ENCODE measurements around the gene ZNF638. TPM values are rescaled to one million over a fixed set of nuclear protein-coding genes. Genes with fewer than 3 reads are reported as not detected.

Gene ZNF638
- total RNA-seq, 2 donors from 2014 or later, result 93.7 to 104 TPM

DNA sequence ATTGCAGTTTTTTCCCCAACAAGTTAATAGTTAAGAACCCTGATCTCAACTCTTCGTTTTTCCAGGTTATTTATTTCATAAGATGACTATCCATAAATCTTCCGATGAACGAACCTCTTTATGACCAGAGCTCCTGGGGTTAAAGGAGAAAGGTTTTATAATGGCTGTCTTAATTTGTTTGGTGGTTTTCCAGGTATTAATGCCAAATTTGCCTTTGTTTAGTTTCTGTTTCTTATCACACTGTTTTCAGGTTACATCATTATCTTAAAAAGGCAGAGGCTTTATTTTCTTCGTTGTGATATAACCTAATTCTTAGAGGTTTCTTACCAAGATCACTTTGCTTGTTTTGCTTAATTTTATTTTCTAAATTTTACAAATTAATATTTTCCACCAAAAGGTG is 10.1 kb downstream of the ZNF638 start:
- Mint-ChIP-seq H3K36me3 (ENCODE audit: low read depth) (peaks cover 5% of the 10 kb centered on the region), H3K27ac (no peak overlapping the region), H3K4me3 (no peak overlapping the region), H3K4me1 (peaks cover 38% of the 10 kb centered on the region), H3K27me3 (no peaks in the 10 kb centered on the region)
- ATAC-seq (no peak), DNase-seq (no peak)
- no peaks in the 10 kb centered on the region for H3K9me3 ChIP-seq (ENCODE audit: control insufficient read depth, low read length, poor library complexity, severe bottlenecking)

- DNase-seq (no peak), ATAC-seq (no peak)
- Mint-ChIP-seq H3K27ac (no peak overlapping the region), H3K27me3 (no peaks in the 10 kb centered on the region), H3K36me3 (ENCODE audit: low read depth) (peaks cover 3% of the 10 kb centered on the region), H3K4me3 (no peak overlapping the region), H3K4me1 (peaks cover 34% of the 10 kb centered on the region)
- H3K9me3 ChIP-seq (ENCODE audit: control insufficient read depth, low read length, poor library complexity, severe bottlenecking), result no peaks in the 10 kb centered on the region
Measured at GRCh38 chr2:71346065-71346464, 14.5 kb downstream of the ZNF638 start.

DNA sequence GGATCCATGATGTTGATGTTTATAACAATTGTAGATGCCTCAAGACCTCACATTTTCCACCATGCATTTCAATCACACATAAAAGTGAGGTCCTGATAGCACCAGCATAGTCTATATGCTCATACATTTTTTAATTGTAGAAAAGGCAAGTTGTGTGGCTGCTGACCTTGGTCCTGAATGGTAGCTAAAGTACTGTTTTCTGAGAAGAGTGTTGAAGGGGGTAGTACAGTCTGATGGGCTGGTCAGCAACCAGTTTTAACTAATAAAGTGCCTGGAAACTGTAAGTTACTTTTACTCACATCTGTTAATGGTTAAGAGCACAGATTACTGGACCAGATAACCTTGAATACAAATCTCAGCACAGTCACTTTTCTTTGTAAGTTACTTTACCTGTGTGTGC is 15.9 kb downstream of the ZNF638 start:
- H3K4me3 Mint-ChIP-seq, result no peak overlapping the region
- no peaks in the 10 kb centered on the region for H3K27me3 Mint-ChIP-seq
- no peak for DNase-seq
- H3K27ac Mint-ChIP-seq, result no peak overlapping the region
- H3K9me3 ChIP-seq (ENCODE audit: control insufficient read depth, low read length, poor library complexity, severe bottlenecking), result no peaks in the 10 kb centered on the region
- peaks cover 7% of the 10 kb centered on the region for H3K36me3 Mint-ChIP-seq (ENCODE audit: low read depth)
- H3K4me1 Mint-ChIP-seq, result peaks cover 37% of the 10 kb centered on the region
- ATAC-seq, result no peak

DNA sequence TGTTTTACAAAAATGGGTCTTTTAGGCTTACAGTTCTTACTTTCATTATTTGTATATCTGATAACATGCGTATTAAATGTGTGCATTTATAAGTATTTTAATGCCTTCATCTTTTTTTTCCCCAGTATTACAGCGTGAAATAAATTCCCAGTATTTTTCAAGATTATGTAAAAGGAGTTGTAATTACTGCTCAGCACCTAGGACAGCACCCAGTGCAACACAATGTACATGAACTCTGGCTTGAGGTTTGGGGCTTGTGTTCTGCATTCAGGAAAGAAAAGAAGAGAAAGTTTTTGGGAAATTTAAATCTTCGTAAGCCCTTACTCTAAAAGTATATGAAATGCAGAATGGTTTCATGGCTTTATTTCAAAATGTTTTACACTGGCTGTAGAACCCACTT is 16.7 kb downstream of the ZNF638 start:
- Mint-ChIP-seq H3K27ac (no peak overlapping the region), H3K4me1 (peaks cover 44% of the 10 kb centered on the region), H3K36me3 (ENCODE audit: low read depth) (peaks cover 8% of the 10 kb centered on the region), H3K27me3 (no peaks in the 10 kb centered on the region), H3K4me3 (no peak overlapping the region)
- ATAC-seq, result no peak
- no peaks in the 10 kb centered on the region for H3K9me3 ChIP-seq (ENCODE audit: control insufficient read depth, low read length, poor library complexity, severe bottlenecking)
- DNase-seq, result no peak

GRCh38 chr2:71353248-71353647 is 21.7 kb downstream of the ZNF638 start:
- H3K9me3 ChIP-seq (ENCODE audit: control insufficient read depth, low read length, poor library complexity, severe bottlenecking), result no peaks in the 10 kb centered on the region
- Mint-ChIP-seq H3K4me1 (peaks cover 45% of the 10 kb centered on the region), H3K27me3 (no peaks in the 10 kb centered on the region), H3K4me3 (peak overlapping the region; percentile 82), H3K27ac (peak overlapping the region; percentile 83), H3K36me3 (ENCODE audit: low read depth) (peaks cover 18% of the 10 kb centered on the region)
- no peak for DNase-seq
- no peak for ATAC-seq

DNA sequence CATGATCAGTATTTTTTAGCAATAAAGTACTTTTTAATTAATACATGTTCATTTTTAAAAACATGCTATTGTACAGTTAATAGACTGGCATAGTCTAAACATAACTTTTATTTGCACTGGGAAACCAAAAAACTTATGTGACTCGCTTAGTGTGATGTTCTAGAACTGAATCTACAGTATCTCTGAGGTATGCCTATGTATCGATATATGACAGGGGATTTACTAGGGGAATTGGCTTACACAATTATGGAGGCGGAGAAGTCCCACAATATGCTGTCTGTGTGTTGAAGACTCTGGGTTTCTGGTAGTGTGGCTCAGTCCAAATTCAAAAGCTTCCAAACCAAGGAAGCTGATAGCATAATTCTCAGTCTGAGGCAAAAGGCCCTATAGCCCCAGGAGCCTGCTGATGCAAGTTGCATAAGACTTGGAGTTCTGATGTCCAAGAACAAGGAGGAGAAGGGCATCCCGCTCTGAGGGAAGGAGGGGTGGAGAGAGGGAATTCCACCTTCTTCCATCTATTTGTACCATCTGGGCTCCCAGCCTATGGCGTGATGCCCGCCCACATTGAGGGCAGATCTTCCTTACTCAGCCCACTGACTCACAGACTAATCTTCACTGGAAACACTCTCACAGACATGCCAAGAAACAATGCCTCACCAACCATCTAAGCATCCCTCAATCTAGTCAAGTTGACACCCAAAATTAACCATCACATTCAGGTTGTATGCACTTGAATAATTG is 27.5 kb downstream of the ZNF638 start:
- H3K4me3 Mint-ChIP-seq, result no peak overlapping the region
- no peaks in the 10 kb centered on the region for H3K9me3 ChIP-seq (ENCODE audit: control insufficient read depth, low read length, poor library complexity, severe bottlenecking)
- no peaks in the 10 kb centered on the region for H3K27me3 Mint-ChIP-seq
- no peak for ATAC-seq
- no peak overlapping the region for H3K27ac Mint-ChIP-seq
- peaks cover 38% of the 10 kb centered on the region for H3K4me1 Mint-ChIP-seq
- peaks cover 18% of the 10 kb centered on the region for H3K36me3 Mint-ChIP-seq (ENCODE audit: low read depth)
- no peak for DNase-seq

DNA sequence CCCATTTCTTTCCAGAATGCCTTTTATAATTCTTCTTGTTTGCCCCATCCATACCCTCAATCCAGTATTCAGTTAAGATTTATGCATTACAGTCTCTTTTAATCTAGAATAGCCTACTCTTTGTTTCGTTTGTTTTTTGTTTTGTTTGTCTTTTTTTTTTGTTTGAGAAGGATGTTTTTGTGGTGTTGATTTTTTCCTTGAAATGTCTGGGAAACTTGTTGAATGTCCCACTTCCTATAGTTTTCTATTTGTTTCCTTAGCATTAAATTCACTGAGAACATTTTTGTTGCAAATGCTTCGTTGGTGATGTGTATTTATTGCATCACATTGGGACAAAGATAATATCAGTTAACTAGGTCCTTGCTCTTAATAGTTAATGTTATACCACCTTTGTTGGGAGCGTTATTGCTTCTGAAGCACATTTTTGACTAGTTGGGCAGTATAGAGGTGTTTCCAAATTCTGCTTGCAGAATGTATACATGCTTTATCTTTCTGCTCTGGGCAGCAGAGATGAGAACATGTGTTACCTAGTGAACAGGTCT is 28.9 kb downstream of the ZNF638 start:
- no peaks in the 10 kb centered on the region for H3K9me3 ChIP-seq (ENCODE audit: control insufficient read depth, low read length, poor library complexity, severe bottlenecking)
- Mint-ChIP-seq H3K27ac (peak overlapping the region; percentile 39), H3K27me3 (no peaks in the 10 kb centered on the region), H3K4me1 (peaks cover 38% of the 10 kb centered on the region), H3K36me3 (ENCODE audit: low read depth) (peaks cover 20% of the 10 kb centered on the region), H3K4me3 (no peak overlapping the region)
- ATAC-seq (no peak), DNase-seq (no peak)

DNA sequence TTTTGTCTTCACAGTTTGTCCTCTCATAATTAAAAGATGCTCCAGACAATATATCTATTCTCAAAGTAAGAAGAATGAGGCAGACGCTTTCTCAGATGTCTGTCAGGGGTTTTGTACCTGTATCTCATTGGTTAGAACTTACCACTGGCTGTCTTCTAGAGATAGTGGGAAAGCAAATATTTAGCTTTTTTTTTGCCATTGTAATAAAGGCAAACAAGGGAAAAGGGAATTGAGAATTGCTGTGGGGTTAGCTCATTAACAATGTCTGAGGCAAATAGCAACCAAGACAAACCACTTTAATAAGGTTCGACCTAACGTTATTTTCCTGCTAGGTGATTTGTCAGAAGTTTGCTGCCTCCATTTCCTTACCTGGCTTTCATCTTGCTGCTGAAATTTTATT is 30.0 kb downstream of the ZNF638 start:
- no peak overlapping the region for H3K27ac Mint-ChIP-seq
- DNase-seq (no peak), ATAC-seq (no peak)
- no peaks in the 10 kb centered on the region for H3K27me3 Mint-ChIP-seq
- H3K4me1 Mint-ChIP-seq, result peaks cover 33% of the 10 kb centered on the region
- H3K4me3 Mint-ChIP-seq, result no peak overlapping the region
- H3K9me3 ChIP-seq (ENCODE audit: control insufficient read depth, low read length, poor library complexity, severe bottlenecking), result no peaks in the 10 kb centered on the region
- H3K36me3 Mint-ChIP-seq (ENCODE audit: low read depth), result peaks cover 20% of the 10 kb centered on the region

DNA sequence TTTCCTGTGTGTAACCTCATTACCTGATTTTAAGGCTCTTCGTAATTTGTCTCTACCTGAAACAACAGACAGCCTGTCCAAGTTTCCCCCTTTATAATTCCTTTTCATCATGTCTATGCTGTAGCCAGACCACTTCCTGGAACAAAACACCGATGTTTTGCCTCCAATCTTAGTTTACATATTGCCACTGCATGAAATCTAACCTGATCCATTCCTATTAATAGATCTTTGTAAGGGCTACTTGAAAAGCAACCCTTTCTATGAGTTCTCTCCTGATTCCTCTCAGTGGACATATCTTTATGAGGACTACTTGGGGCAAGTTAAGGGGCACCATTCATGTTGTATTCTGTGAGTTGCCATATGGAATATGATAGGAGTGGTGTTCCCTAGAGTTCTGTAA is 30.9 kb downstream of the ZNF638 start:
- ATAC-seq, result no peak
- no peaks in the 10 kb centered on the region for H3K27me3 Mint-ChIP-seq
- H3K9me3 ChIP-seq (ENCODE audit: control insufficient read depth, low read length, poor library complexity, severe bottlenecking), result no peaks in the 10 kb centered on the region
- no peak for DNase-seq
- peaks cover 28% of the 10 kb centered on the region for H3K4me1 Mint-ChIP-seq
- H3K4me3 Mint-ChIP-seq, result no peak overlapping the region
- H3K27ac Mint-ChIP-seq, result no peak overlapping the region
- peaks cover 15% of the 10 kb centered on the region for H3K36me3 Mint-ChIP-seq (ENCODE audit: low read depth)

- Mint-ChIP-seq H3K4me3 (no peak overlapping the region), H3K27me3 (no peaks in the 10 kb centered on the region), H3K4me1 (peaks cover 18% of the 10 kb centered on the region), H3K36me3 (ENCODE audit: low read depth) (peaks cover 2% of the 10 kb centered on the region), H3K27ac (peak overlapping the region; percentile 27)
- ATAC-seq (no peak), DNase-seq (no peak)
- no peaks in the 10 kb centered on the region for H3K9me3 ChIP-seq (ENCODE audit: control insufficient read depth, low read length, poor library complexity, severe bottlenecking)
Measured at GRCh38 chr2:71370015-71370414, 38.4 kb downstream of the ZNF638 start.

DNA sequence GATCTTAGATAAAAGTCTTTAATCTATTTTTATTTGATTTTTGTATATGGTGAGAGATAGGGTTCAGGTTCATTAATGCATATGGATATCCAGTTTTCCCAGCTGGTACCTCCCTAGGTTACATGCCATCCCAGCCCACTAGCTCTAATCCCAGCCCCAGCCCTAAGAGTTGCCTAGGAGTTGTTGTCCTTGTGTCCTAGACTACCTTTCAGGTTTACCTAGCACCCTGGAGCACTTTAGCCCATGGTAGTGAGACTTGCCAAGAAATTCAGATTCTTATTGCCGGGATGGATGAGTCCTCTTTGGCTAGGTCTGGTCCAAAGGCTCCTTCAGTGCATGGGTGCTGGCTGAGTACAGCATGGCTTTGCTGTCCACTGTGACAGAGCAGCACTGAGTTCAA is 40.5 kb downstream of the ZNF638 start:
- Mint-ChIP-seq H3K27ac (peak overlapping the region; percentile 56), H3K4me3 (no peak overlapping the region), H3K36me3 (ENCODE audit: low read depth) (no peaks in the 10 kb centered on the region), H3K4me1 (peaks cover 28% of the 10 kb centered on the region), H3K27me3 (no peaks in the 10 kb centered on the region)
- no peaks in the 10 kb centered on the region for H3K9me3 ChIP-seq (ENCODE audit: control insufficient read depth, low read length, poor library complexity, severe bottlenecking)
- ATAC-seq, result no peak
- no peak for DNase-seq

DNA sequence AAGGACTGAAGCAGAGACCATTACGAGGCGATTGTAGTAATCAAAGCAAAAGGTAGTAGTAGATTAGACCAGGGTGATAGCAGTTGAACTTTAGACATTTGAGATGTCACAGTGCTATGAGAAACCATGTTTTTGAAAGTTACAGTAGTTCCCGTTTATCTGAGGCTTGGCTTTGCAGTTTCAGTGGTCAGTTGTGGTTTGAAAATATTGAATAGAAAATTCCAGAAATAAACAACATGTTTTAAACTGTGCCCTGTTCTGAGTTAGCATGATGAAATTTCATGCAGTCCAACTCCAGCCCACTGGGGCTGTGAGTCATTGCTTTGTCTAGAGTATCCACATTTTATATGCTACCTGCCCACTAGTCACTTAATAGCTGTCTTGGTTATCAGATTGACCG is 47.5 kb downstream of the ZNF638 start:
- ATAC-seq (no peak), DNase-seq (no peak)
- Mint-ChIP-seq H3K36me3 (ENCODE audit: low read depth) (peaks cover 15% of the 10 kb centered on the region), H3K27me3 (no peaks in the 10 kb centered on the region), H3K4me1 (peaks cover 28% of the 10 kb centered on the region), H3K27ac (no peak overlapping the region), H3K4me3 (no peak overlapping the region)
- H3K9me3 ChIP-seq (ENCODE audit: control insufficient read depth, low read length, poor library complexity, severe bottlenecking), result no peaks in the 10 kb centered on the region

DNA sequence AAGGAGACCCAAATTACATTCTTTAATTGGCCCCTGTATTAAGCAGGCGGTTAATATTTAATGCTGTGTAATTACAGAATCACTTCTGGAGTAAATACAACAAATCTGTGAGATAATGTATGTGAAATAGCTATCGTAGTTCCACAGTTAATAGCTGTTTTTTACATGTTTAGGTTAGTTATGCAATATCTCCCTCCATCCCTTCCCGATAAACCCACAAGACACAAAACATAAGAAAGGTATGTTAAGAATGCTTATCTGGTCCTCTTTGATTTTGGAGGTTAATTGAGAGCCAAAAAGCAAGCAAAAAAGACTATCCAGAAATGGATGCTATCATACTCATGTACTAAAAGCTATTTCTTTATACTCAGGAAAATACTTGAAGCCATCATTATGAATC is 49.1 kb downstream of the ZNF638 start:
- H3K4me1 Mint-ChIP-seq, result peaks cover 26% of the 10 kb centered on the region
- no peak overlapping the region for H3K4me3 Mint-ChIP-seq
- H3K9me3 ChIP-seq (ENCODE audit: control insufficient read depth, low read length, poor library complexity, severe bottlenecking), result no peaks in the 10 kb centered on the region
- no peak for DNase-seq
- no peak for ATAC-seq
- peaks cover 18% of the 10 kb centered on the region for H3K36me3 Mint-ChIP-seq (ENCODE audit: low read depth)
- H3K27me3 Mint-ChIP-seq, result no peaks in the 10 kb centered on the region
- no peak overlapping the region for H3K27ac Mint-ChIP-seq

DNA sequence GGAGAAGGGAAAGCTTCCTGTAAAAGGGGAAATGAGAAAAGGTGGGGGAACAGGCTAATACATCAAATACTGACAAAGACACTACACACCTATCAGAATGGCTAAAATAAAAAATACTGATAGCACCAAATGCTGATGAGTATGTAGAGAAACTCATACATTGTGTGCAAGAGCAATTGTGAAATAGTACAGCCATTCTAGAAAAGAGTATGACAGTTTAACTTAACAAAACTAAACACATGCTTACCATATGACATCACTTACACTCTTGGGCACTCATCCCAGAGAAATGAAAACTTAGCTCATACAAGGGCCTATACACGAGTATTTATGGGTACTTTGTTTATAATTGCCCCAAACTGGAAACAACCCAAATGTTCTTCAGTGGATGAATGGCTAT is 53.4 kb downstream of the ZNF638 start:
- DNase-seq (no peak), ATAC-seq (no peak)
- no peaks in the 10 kb centered on the region for H3K9me3 ChIP-seq (ENCODE audit: control insufficient read depth, low read length, poor library complexity, severe bottlenecking)
- Mint-ChIP-seq H3K36me3 (ENCODE audit: low read depth) (peaks cover 11% of the 10 kb centered on the region), H3K27me3 (no peaks in the 10 kb centered on the region), H3K27ac (peak overlapping the region; percentile 6), H3K4me3 (no peak overlapping the region), H3K4me1 (peaks cover 10% of the 10 kb centered on the region)

Measured in T-helper 17 cell (primary cell).